Stimulated activated CD4-positive, alpha-beta T cell treated with anti-CD3 and anti-CD28 coated beads, Interleukin-12 subunit alpha, Interleukin-12 subunit beta, amount 100 ng/mL, for 24 hours (primary cell): Measurements from ENCODE around the gene SUSD3.

Experiments used
- DNase-seq, 2 experiments: peaks; one replicate each; pipeline ENCODE4 v3.0.0-alpha.2; 2020; ENCODE audit warnings: low read depth in 2 of 2

The SUSD3 gene

DNA sequence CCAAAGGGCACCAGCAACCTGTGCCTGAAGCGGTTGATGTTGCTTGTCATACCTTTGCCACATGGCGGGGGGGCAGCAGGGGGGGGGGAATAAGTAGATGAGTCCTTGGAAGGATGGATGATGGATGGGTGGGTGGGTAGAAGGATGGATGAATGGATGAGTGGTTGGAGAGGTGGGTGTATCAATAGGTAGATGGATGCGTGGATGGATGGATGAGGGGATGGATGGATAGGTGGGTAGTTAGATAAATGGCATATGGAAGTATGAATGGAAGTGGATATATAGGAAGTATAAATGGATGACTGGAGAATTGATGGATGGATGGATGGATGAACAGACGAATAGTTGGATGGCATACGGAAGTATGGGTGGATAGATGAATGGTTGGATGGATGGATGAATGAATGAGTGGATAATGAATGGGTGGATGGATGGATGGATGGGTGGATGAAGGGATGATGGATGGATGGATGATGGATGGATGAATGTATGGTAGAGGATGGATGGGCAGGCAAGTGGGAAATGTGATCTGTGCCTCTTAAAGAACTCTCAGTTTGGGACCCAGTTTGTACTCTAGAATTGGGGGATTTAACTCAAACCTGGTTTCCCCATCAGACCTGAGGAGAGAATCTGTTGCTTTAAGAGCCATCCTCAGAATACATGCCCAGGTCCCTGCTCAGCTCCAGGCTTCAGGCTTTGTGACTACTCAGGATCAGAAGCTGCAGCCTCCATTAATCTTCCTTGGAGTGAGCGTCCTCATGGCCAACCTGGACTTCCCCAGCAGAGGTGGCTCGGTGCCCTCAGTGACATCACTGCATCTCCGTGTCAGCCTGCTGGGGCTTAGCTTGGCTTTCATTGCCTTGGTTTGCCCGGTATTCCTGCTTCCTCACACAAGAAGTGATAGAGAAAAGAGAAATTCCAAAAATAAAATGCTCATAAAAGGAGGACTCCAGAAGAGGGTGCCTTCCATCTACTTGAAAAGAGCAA lies 27.6 kb upstream of the SUSD3 start:
- DNase-seq, result no peak

DNA sequence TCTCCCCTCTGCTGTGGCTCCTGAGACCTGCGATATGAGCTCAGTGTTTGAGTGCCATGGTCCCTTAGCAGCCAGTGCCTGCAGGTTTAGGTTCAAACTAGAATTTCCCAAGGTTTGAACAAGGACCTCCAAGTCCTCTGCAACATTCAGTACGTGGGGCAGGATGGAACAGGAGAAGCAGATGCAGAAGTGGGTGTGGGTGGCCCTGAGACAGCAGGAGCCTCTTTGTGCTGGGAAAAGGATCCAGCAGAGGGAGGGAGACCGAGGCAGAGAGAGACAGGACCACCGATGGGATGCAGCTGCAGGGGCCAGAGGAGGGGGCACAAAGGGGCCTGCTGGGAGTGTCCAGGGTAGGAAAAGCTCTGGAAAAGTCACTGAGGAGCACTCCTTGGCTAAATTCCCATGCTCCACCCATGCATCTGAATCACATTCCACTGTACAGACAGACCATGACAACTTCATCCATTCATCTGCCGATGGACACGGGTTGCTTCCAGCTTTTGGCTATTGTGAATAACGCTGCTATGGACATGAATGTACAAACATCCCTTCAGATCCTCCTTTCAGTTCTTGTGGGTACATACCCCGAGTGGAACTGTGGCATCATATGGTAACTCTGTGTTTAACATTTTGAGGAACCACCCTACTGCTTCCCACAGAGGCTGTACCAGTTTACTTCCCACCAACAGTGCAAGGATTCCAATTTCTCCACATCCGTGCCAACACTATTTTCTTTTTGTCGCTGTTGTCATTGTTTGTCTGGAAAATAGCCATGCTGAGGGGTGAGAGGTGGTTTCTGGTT lies 26.7 kb upstream of the SUSD3 start:
- no peak for DNase-seq

DNA sequence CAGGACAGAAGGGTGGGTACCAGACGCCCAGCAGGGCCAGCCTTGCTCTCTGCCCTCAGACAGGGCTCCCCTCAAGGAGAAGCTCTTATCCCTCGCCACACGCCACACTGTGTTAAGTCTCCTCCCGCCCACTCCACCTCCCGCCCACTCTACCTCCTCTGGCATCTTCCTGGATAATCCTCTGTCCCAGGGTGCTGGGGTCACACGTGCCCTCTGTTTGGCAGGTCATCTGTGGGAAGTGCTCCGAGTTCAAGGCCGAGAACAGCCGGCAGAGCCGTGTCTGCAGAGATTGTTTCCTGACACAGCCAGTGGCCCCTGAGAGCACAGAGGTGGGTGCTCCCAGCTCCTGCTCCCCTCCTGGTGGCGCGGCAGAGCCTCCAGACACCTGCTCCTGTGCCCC lies 26.0 kb upstream of the SUSD3 start:
- DNase-seq, result no peak

DNA sequence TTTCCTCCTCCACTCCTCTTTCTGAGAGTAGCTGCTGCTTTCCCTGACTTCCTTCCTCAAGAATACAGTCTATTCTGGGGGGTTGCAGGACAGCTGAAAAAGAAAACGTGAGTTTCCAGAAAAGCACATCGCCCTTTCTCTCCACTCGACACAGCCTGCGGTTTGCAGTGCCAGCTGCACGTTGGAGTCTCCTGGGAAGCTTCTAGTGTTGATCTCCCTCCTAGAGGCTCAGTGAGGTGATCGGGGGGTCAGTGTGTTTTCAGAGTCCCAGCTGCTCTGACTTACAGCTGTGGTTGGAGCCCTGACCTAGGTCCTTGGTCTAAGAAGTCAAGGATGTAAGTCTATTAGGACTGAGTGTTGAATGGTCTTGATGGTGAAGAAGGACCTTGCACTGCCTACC lies 25.0 kb upstream of the SUSD3 start:
- no peak for DNase-seq

DNA sequence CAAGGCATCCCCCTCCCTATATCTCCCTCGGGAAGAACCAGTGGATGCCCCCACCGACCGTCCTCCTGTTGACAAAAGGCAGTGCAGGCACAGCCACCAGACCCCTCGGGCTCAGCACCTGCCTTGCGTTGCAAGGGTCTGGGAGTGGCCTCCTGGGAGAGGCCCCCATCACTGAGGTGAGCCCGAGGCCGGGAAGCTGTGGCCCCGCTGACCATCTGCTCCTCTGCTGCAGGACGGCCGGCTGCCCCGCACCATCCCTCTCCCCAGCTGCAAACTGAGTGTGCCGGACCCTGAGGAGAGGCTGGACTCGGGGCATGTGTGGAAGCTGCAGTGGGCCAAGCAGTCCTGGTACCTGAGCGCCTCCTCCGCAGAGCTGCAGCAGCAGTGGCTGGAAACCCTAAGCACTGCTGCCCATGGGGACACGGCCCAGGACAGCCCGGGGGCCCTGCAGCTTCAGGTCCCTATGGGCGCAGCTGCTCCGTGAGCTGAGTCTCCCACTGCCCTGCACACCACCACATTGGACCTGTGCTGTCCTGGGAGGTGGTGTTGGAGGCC lies 23.3 kb upstream of the SUSD3 start:
- DNase-seq, result no peak

DNA sequence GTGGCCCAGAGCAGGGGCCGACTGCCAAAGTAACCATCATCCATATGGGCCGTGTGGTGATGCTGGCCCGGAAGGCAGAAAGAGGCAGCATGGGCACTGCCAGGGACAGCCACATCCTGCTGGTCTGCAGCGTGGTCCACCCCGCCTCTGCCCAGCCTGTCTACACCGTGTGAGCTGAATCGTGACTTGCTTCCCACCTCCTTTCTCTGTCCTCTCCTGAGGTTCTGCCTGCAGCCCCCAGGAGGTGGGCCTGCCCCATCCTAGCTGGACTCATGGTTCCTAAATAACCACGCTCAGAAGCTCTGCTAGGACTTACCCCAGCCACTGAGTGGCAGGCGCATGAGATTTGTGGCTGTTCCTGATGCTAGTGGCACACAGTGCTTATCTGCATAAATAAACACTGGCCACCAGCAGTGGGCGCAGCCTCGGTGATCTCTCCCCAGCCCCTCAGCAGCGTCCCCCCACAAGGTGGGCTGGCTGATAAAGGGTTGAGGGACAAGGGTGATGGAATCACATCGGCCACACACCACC lies 22.6 kb upstream of the SUSD3 start:
- DNase-seq, result no peak

DNA sequence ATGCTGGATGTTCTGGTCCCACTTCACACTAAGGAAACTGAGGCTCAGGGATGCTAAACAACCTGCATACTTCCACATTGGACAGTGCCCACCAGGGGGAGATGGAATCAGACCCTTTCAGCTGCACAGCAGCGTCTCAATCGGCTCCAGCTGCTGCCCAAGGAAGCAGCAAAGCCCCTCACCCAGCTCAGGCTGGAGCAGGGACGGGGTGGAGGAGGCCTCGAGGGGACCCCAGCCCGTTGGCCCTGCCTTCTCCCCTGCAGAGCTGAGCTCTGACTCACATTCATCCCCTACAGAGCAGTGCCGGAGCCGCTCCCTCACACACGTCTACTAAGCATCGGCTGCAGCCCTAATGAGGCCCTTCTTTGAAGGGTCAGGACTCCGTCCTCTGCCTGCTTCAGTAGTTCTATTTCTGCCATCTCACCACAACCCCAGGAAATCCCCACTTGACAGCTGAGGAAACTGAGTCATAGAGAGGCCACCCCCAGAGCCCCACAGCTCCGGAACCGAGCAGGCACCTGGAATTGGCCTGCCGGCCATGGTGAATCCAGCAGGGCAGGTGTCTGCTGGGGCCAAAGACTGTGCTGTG lies 21.5 kb upstream of the SUSD3 start:
- no peak for DNase-seq

DNA sequence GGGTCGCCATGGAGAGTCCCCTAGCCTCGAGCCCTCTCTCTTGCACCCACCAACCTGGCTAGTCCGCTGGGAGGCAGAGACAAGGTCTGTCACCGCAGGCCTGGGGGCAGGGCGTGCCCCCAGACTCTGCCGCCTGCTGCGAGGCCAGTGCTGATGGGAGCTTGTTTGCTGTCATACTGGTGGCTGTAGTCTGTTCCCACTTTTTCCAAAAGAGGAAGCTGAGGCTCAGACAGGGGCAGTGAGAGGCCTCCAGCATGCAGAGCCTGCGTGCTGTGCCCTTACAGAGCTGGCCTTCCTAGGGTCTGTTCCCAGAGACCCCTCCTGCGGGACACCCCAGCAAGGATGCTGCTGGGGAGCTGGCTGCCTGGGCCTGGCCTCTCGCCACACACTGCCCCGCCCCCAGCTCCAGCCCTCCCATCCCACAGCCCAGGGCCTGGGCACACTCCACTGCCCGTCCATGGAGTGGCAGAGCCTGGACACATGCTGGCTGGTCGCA lies 21.0 kb upstream of the SUSD3 start:
- no peak for DNase-seq

DNA sequence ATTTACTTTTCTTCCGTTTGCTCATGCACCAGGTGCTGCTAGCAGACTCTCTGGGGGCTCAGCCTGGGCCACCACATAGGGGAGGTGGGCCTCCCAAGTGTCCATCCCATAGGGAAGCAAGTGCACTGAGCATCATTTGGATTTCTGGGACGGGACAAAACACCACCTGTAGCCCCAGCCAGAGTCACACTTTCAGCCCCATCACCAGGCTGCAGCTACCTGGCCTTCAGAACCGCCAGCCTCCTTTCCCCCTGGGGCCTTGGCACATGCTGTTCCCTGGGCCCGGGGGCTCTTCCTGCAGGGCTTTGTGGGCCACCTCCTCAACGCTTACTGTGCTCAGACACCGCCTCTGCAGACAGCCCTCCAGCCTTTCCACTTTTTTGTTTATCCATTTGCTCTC lies 19.6 kb upstream of the SUSD3 start:
- DNase-seq, result no peak

DNA sequence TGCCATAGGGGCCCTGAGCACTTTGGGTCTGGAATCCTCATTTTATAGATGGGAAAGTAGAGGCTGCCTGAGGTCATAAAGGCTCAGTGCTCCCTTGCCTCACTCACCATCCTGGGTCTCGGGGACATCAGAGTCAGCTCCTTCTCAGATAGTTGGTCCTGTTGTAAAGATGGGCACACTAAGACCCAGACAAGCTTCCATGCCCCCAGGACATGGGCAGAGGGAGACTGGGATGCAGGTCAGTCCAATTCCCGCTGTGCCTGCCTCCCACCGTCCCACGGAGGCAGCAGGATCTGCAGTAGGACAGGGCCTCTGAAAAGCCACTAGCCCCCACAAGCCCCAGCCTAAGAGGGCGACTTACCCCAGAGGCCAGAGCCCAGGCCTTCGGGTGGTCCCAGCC lies 19.0 kb upstream of the SUSD3 start:
- DNase-seq, result no peak

DNA sequence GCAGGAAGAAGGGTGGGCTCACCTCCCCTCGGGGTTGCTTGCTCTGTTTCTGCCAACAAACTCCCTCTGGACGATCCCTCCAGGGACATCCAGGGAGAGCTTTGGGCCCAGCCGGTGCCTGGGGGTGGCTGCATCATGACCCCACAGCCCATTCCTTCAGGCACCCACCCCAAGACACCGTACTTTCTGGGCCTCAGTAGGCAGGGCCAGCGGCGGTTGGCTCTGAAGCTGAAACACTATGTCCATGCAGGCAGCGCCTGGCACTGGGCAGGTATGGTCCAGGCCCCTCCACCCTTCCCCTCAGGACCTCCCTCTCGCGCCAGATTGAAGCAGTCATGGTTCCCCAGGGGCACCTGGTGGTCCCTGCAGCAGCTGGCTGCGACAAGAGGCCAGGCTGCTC lies 18.5 kb upstream of the SUSD3 start:
- no peak for DNase-seq

DNA sequence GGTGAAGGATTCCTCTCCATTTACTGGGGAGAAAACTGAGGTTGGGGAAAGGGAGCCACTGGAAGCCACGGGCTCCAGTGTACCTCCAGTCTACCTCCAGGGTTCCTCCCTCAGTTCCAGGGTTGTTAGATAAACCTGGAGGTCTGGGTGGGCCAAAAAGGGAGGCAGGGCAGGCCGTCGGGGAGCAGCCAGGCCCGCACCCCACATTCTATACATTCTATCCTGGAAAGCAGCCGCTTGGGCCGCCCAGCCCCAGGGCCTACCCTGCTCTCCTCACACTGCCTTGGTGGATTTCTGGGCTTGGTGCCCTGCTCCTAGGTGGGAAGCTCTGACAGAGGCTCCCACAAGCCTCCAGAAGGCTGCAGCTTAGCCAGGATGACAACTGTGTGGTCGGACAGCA lies 18.1 kb upstream of the SUSD3 start:
- DNase-seq, result no peak

DNA sequence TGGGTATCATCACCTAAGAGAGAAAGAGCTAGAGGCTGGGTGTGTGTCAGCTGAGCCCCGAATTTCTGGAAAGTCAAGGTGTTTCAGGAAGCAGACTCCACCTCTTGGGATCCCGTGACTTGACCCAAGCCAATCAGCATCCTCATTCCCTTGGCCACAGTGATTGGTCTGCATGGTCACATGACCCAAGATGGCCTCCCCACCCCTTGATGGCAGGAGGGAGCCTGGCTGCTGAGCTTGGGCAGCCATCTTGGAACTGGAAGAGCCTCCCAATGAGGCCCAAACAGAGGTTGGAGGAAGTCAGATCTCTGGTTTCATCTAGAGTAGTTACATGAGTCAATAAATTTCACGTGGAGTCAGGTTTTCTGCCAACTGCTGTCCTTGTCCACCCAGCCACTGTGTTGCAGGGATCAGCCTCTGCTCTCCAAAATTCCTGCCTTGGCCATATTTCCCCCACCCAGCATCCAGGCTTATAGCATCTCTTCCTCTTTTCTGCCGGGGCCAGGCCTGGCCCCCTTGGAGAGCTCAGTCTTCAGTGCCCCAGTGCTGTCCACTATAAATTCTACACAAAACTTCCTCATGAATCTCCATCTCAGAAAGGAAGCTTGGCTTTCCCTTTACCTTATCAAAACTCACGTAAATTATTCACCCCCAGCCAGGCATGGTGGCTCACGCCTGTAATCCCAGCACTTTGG lies 17.2 kb upstream of the SUSD3 start:
- DNase-seq, result no peak

DNA sequence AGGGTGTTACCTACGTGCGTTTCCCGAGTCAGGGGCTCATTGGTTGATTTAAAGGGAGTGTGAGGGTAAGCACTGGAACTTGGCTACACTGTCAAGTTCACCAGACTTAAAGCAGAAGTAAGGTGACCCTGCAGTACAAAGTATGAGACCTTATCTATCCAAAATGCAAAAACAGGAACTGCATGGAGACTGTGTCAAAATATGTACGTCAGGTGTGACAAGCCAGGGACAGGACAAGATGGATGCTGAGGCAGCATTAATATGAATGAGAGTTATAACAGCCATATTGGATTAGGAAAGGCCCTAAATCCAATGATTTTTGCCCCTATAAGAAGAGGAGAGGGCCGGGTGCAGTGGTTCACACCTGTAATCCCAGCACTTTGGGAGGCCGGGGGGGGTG lies 15.4 kb upstream of the SUSD3 start:
- DNase-seq, result no peak

DNA sequence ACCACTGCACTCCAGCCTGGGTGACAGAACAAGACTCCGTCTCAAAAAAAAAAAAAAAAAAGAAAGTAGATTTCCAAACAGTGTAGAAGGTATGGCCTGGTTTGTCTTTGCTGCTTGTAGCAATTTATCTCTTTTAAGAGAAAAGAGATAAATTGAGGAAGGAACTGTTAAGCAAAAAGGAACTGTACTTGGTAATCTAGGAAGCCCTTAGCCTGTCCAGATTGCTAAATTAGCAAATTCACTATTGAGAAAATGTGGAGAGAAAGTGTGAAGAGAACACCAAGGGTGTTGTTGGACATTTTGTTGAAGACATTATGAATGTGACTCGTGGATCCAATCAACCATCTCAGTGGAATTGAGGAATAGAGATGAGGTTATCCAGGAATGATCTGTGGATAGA lies 13.0 kb upstream of the SUSD3 start:
- no peak for DNase-seq

DNA sequence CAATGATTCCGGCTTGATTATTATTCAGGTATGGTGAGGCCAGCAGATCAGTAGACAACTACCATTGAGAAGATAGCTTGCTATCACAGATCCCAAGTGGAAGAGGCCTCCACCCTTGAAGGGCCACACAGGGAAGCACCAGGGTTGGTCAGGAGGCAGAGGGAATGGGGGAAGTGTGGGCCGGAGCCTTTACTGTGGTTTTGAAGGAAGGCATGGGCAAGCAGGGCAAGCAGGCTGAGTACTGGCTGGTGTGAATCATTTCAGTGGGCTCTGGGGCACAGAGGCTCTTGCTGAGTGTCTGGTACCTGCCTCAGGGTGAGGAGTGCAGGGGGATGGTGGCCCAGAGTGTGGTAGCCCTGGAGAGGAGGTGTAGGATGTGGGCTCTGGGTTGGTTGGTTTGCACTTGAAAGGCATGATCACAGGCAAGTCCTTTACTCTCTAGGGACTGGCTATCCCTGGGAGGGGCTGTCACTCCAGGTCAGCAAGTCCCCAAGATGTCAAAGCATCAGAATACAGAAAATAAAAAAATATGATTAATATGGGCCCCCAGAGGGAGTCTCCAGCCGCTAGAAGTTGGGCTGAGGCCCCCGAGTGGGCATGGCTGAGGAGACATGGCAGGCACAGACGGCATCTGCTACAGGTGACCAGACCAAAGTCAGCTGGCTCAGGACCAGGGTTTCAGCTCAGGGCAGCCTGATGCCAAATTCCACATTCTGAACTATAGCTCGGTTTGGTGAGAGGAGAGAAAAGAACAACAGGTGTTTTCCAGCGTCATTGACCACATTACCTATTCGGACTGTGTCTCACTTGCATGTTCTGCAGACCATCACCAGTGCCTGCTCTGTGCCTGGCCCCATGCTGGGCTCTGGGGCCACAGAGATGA lies 9.7 kb upstream of the SUSD3 start:
- no peak for DNase-seq

DNA sequence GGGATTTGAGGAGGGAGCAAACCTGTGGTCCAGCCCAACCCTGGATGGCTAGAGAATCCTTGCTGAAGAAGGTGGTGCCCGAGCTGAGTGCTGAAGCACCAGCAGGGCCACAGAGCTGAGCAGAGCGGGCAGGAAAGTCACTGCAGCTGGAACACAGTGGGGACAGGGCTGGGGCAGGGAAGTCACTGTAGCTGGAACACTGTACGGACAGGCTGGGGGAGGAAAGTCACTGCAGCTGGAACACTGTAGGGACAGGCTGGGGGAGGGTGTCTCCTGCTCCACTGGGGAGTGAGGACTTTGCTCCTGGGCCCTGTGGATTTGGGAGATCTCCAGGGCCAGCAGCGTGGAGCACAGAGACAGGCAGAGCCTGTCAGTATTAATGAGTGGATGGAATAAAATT lies 9.0 kb upstream of the SUSD3 start:
- no peak for DNase-seq

DNA sequence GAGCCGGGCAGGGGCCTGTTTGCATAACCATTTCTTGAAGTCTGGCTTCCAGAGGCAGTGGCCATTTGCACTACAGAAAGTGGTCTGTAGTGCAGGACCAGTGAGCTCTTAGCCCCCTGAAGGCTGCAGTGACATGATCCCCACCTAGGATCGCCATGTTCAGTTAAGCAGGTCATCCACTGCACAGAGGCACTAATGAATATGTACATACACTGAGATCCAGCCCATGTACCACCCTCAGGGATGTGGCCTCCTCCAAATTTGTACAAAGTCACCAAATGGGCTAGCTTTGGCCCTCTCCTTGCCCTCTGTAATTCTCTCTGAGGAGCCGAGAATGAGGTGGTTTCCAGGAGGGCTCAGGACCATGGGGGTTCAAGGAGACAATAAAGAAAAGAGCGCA lies 8.3 kb upstream of the SUSD3 start:
- DNase-seq, result no peak

DNA sequence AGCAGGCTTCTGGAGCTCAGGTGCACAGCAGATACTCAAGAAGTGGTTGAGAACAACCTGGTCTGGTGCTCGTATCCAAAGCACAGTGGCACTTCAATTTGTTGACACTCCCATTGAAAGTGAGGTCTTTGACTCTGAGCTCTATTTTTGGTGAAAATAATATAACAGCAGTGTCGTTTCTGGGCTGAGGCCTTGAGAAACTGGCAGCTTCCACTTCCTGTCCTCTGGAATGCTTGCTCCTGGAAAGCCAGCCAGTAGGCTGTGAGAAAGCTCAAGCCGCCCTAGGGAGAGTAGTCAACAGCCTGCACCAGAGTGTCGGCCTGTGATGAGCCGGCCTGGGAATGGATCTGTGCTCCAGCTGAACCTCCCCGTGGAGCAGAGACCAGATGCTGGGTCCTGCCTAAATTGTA lies 6.8 kb upstream of the SUSD3 start:
- no peak for DNase-seq
